T-helper 1 cell treated with Interleukin-12 subunit alpha and Interleukin-12 subunit beta and Interleukin-4 antibody, amounts not matched to agents 30 μg/mL and 1 μg/mL, for 36 hours (primary cell): ENCODE results near the gene GPN2.
A peak's percentile ranks its signal among the peaks of the same experiment; 100 is the strongest.
"Not testable (repeated sequence)": the region's sequence is repeated elsewhere in the genome, so short reads cannot be mapped to it uniquely, and the experiment has no call there.

Experiments used
- H3K27ac Mint-ChIP-seq: one replicate; pipeline ENCODE4 v1.8.0; 2021; ENCODE audit warnings: mild to moderate bottlenecking, mixed read lengths
- H3K27me3 Mint-ChIP-seq: one replicate; pipeline ENCODE4 v1.8.0; 2021; ENCODE audit warnings: low read depth, mixed read lengths
- H3K36me3 Mint-ChIP-seq: one replicate; pipeline ENCODE4 v1.8.0; 2021; ENCODE audit warnings: low read depth, mixed read lengths
- H3K4me1 Mint-ChIP-seq: one replicate; pipeline ENCODE4 v1.8.0; 2021; ENCODE audit warnings: low read depth, mixed read lengths
- H3K4me3 Mint-ChIP-seq: one replicate; pipeline ENCODE4 v1.8.0; 2021; ENCODE audit warnings: mild to moderate bottlenecking, moderate library complexity, mixed read lengths
- H3K9me3 Mint-ChIP-seq: one replicate; pipeline ENCODE4 v1.8.0; 2021; ENCODE audit warnings: mixed read lengths

Gene GPN2

GRCh38 chr1:26838474-26839338 is 51.4 kb downstream of the GPN2 start:
- Mint-ChIP-seq H3K4me3 (no peak overlapping the region), H3K9me3 (no peaks in the 10 kb centered on the region), H3K27me3 (no peaks in the 10 kb centered on the region), H3K4me1 (peaks cover 27% of the 10 kb centered on the region), H3K36me3 (peaks cover 42% of the 10 kb centered on the region), H3K27ac (peak overlapping the region; percentile 63)

- H3K4me3 Mint-ChIP-seq: peak overlapping the region; percentile 44
- H3K36me3 Mint-ChIP-seq: peaks cover 52% of the 10 kb centered on the region
Observed at GRCh38 chr1:26837665-26838064, 52.4 kb downstream of the GPN2 start.

GRCh38 chr1:26833432-26834405 is 56.4 kb downstream of the GPN2 start:
- Mint-ChIP-seq H3K9me3 (no peaks in the 10 kb centered on the region), H3K36me3 (peaks cover 60% of the 10 kb centered on the region), H3K27ac (peak overlapping the region; percentile 100), H3K4me3 (peak overlapping the region; percentile 83), H3K4me1 (peaks cover 62% of the 10 kb centered on the region), H3K27me3 (no peaks in the 10 kb centered on the region)

More at GRCh38 chr1:26837665-26838064, 52.4 kb downstream of the GPN2 start:
- H3K27me3 Mint-ChIP-seq, H3K9me3 Mint-ChIP-seq, H3K27ac Mint-ChIP-seq: not testable (repeated sequence)
- H3K4me1 Mint-ChIP-seq: peaks cover 36% of the 10 kb centered on the region

- H3K36me3 Mint-ChIP-seq: peaks cover 55% of the 10 kb centered on the region
- peak overlapping the region; percentile 100 for H3K27ac Mint-ChIP-seq
- peak overlapping the region; percentile 83 for H3K4me3 Mint-ChIP-seq
- H3K4me1 Mint-ChIP-seq: peaks cover 69% of the 10 kb centered on the region
- H3K27me3 Mint-ChIP-seq: no peaks in the 10 kb centered on the region
- no peaks in the 10 kb centered on the region for H3K9me3 Mint-ChIP-seq
Observed at GRCh38 chr1:26832249-26832960, 57.7 kb downstream of the GPN2 start.

- Mint-ChIP-seq H3K4me3 (peak overlapping the region; percentile 22), H3K4me1 (peaks cover 71% of the 10 kb centered on the region), H3K27me3 (no peaks in the 10 kb centered on the region), H3K9me3 (no peaks in the 10 kb centered on the region), H3K27ac (peak overlapping the region; percentile 100), H3K36me3 (peaks cover 57% of the 10 kb centered on the region)
Observed at GRCh38 chr1:26831546-26832248, 58.4 kb downstream of the GPN2 start.

- Mint-ChIP-seq H3K36me3 (peaks cover 57% of the 10 kb centered on the region), H3K27me3 (no peaks in the 10 kb centered on the region), H3K4me1 (peaks cover 71% of the 10 kb centered on the region), H3K9me3 (no peaks in the 10 kb centered on the region), H3K27ac (peak overlapping the region; percentile 74), H3K4me3 (peak overlapping the region; percentile 1)
Observed at GRCh38 chr1:26831059-26831458, 59.0 kb downstream of the GPN2 start.

GRCh38 chr1:26829184-26829911 is 60.7 kb downstream of the GPN2 start:
- peaks cover 48% of the 10 kb centered on the region for H3K36me3 Mint-ChIP-seq
- peak overlapping the region; percentile 92 for H3K27ac Mint-ChIP-seq
- H3K9me3 Mint-ChIP-seq: no peaks in the 10 kb centered on the region
- H3K4me1 Mint-ChIP-seq: peaks cover 71% of the 10 kb centered on the region
- peak overlapping the region; percentile 99 for H3K4me3 Mint-ChIP-seq
- no peaks in the 10 kb centered on the region for H3K27me3 Mint-ChIP-seq

GRCh38 chr1:26828411-26828991 is 61.6 kb downstream of the GPN2 start:
- Mint-ChIP-seq H3K9me3 (no peaks in the 10 kb centered on the region), H3K27me3 (no peaks in the 10 kb centered on the region), H3K4me1 (peaks cover 64% of the 10 kb centered on the region), H3K36me3 (peaks cover 41% of the 10 kb centered on the region), H3K27ac (peak overlapping the region; percentile 92), H3K4me3 (peak overlapping the region; percentile 99)

GRCh38 chr1:26827663-26828062 is 62.4 kb downstream of the GPN2 start:
- Mint-ChIP-seq H3K27me3 (no peaks in the 10 kb centered on the region), H3K36me3 (peaks cover 35% of the 10 kb centered on the region), H3K9me3 (no peaks in the 10 kb centered on the region), H3K27ac (peak overlapping the region; percentile 92), H3K4me3 (peak overlapping the region; percentile 99), H3K4me1 (peaks cover 59% of the 10 kb centered on the region)

- Mint-ChIP-seq H3K27me3 (no peaks in the 10 kb centered on the region), H3K36me3 (peaks cover 30% of the 10 kb centered on the region), H3K4me1 (peaks cover 54% of the 10 kb centered on the region)
Observed at GRCh38 chr1:26827106-26827604, 62.9 kb downstream of the GPN2 start.

GRCh38 chr1:26826261-26827105 is 63.6 kb downstream of the GPN2 start, which contains the start of gene ZDHHC18:
Gene ZDHHC18, plus strand, starts transcription at chr1:26826688. Its CDS starts 117 bp downstream, at chr1:26826805.
- Mint-ChIP-seq H3K4me3 (peak within 1 kb of the TSS; percentile 99), H3K27ac (peak within 1 kb of the TSS; percentile 92), H3K27me3 (no peaks in the 10 kb centered on the region), H3K36me3 (peaks cover 26% of the 10 kb centered on the region), H3K9me3 (no peaks in the 10 kb centered on the region), H3K4me1 (peaks cover 48% of the 10 kb centered on the region)

More at GRCh38 chr1:26827106-26827604, 62.9 kb downstream of the GPN2 start:
- peak overlapping the region; percentile 99 for H3K4me3 Mint-ChIP-seq
- no peaks in the 10 kb centered on the region for H3K9me3 Mint-ChIP-seq
- H3K27ac Mint-ChIP-seq: peak overlapping the region; percentile 92
